Sigmoid colon (tissue), 4 donors: ENCODE measurements around the gene CDK14.

Source experiments
- CTCF ChIP-seq, 4 experiments: fragments of 450-650 bp in 3 of 4; fragments of 200-600 bp in 1 of 4; IDR thresholded peaks; one replicate each; pipeline ENCODE4 v1.5.1; 2016 to 2019; ENCODE audit warnings: antibody characterized with exemption in 4 of 4, mild to moderate bottlenecking in 3 of 4, moderate library complexity in 2 of 4
- POLR2A ChIP-seq, 2 donors: fragments of 450-650 bp; IDR thresholded peaks; one replicate each; pipeline ENCODE4 v1.6.1; 2016; ENCODE audit warnings: antibody characterized with exemption in 2 of 2, mild to moderate bottlenecking in 2 of 2, moderate library complexity in 2 of 2
- POLR2AphosphoS5 ChIP-seq, 4 donors: sonication (generic); formaldehyde crosslinking; IDR thresholded peaks; one replicate each; pipeline ENCODE4 v1.6.1; 2017; ENCODE audit warnings: antibody characterized with exemption in 4 of 4

GRCh38 chr7:90791596-90791995, 195.5 kb downstream of the CDK14 start:
- no peak for TF ChIP-seq CTCF (IDR thresholded peaks at IDR 0.05)
- TF ChIP-seq POLR2A (IDR thresholded peaks at IDR 0.05): no peak
- TF ChIP-seq POLR2AphosphoS5 (IDR thresholded peaks at IDR 0.05): no peak
